OCI-LY1 (cell line): ENCODE measurements around the gene MUC5AC.

Experiments used
- EZH2 ChIP-seq: fragments of 200-600 bp; sonication (generic), shearing (Covaris generic); IDR thresholded peaks from 2 replicates; pipeline ENCODE4 v1.8.0; 2017; ENCODE audit warnings: borderline replicate concordance, mixed run types, mild to moderate bottlenecking, antibody characterized with exemption, low read length, moderate library complexity, mixed read lengths
- TF ChIP-seq, protein P1 (sequence below): fragments of 200-600 bp; sonication (generic), shearing (Covaris generic); IDR thresholded peaks from 2 replicates; pipeline ENCODE4 v1.5.1; 2017; ENCODE audit warnings: mild to moderate bottlenecking, antibody characterized with exemption, low read length, moderate library complexity, mixed read lengths

- TF ChIP-seq EZH2, result no peak
- TF ChIP-seq, protein P1, sequence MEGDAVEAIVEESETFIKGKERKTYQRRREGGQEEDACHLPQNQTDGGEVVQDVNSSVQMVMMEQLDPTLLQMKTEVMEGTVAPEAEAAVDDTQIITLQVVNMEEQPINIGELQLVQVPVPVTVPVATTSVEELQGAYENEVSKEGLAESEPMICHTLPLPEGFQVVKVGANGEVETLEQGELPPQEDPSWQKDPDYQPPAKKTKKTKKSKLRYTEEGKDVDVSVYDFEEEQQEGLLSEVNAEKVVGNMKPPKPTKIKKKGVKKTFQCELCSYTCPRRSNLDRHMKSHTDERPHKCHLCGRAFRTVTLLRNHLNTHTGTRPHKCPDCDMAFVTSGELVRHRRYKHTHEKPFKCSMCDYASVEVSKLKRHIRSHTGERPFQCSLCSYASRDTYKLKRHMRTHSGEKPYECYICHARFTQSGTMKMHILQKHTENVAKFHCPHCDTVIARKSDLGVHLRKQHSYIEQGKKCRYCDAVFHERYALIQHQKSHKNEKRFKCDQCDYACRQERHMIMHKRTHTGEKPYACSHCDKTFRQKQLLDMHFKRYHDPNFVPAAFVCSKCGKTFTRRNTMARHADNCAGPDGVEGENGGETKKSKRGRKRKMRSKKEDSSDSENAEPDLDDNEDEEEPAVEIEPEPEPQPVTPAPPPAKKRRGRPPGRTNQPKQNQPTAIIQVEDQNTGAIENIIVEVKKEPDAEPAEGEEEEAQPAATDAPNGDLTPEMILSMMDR, result no peak
These were observed 61.7 kb downstream of the MUC5AC start for GRCh38 chr11:1219446-1219833.
